Endothelial cell of umbilical vein (primary cell): ENCODE results near the gene TM9SF3.

Experiments
- FOS ChIP-seq: IDR thresholded peaks from 2 replicates; pipeline ENCODE4 v1.6.1; 2011; ENCODE audit warnings: mild to moderate bottlenecking, low read length, moderate library complexity, borderline replicate concordance; ENCODE audit not compliant: insufficient read depth
- POLR2A ChIP-seq: IDR thresholded peaks from 2 replicates; pipeline ENCODE4 v1.6.1; 2012; ENCODE audit warnings: low read depth, mild to moderate bottlenecking, control low read depth, low read length

DNA sequence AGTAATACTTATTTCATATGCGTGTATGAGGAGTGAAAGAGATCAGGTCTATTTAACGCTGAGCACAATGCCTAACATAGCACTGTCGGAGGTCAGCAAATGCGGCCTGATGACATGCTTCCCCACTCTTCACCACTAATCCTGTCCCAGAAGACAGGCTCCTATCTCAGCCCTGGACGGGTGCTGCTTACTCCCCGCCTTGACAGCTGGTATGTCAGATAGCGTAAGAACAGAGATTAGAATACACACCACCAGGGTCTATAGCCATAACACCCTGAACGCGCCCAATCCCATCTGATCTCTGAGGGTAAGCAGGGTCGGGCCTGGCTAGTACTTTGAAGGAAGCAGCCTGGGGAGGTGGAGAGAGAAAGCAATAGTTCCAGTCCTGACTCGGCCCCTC is 32.3 kb upstream of the TM9SF3 start:
- no peak for TF ChIP-seq POLR2A
- TF ChIP-seq FOS, result no peak
